ENCODE data around the gene ATXN1. TPM values are rescaled to one million over a fixed set of nuclear protein-coding genes. Genes with fewer than 3 reads are reported as not detected.

Gene ATXN1
- total RNA-seq, 1 experiment from 2014 or later: 6.3 TPM

DNA sequence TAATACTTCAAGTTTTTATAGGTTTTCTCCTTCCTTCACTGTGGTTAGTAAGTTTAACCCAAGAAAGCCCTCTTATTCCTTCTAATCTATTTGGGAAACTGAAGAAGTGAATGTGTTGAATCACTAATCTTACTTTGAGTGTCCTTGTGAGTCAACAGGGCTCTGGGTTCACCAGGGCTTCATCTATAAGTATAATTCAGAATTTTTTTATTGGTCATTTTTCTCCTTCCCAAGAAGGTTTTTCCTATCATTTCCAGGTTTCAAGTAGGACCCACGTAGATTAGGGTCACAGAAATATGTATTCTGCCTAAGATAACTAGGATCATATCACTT, 191.1 kb downstream of the ATXN1 start:
- Histone ChIP-seq H3K27me3 (no peaks in the 10 kb centered on the region), H3K4me3 (no peak overlapping the region), H3K4me1 (no peaks in the 10 kb centered on the region)

GRCh38 chr6:16568128-16568527, 193.1 kb downstream of the ATXN1 start:
- Histone ChIP-seq H3K4me1 (no peaks in the 10 kb centered on the region), H3K36me3 (no peaks in the 10 kb centered on the region), H3K27ac (no peak overlapping the region), H3K9me3 (replicated peaks) (no peaks in the 10 kb centered on the region), H3K4me3 (no peak overlapping the region), H3K27me3 (no peaks in the 10 kb centered on the region)
- no peak for DNase-seq

More for the DNA sequence above, 191.1 kb downstream of the ATXN1 start:
- H3K36me3 ChIP-seq: no peaks in the 10 kb centered on the region
- DNase-seq: no peak
- H3K9me3 ChIP-seq (replicated peaks): no peaks in the 10 kb centered on the region
- H3K27ac ChIP-seq: no peak overlapping the region

DNA sequence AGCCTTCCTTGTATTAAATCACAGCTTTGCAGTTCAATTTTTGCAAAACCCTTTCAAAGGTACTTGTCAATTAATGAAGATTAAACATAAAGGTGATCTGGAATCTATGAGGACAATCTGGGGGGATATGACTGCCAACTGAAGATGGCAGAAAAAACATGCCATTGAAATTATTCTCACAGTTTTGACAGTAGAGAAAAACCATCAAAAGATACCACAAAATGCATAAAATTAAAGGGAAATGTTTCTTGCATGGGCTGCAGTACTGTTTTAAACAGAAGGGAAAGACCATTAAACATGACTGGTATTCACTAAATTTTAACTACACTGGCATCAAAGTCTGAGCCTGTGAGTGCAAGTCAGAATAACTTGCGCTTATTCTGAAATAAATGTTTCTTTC, 194.2 kb downstream of the ATXN1 start:
- DNase-seq: no peak
- Histone ChIP-seq H3K27me3 (no peaks in the 10 kb centered on the region), H3K27ac (no peak overlapping the region), H3K4me1 (no peaks in the 10 kb centered on the region), H3K9me3 (replicated peaks) (no peaks in the 10 kb centered on the region), H3K36me3 (no peaks in the 10 kb centered on the region), H3K4me3 (no peak overlapping the region)

DNA sequence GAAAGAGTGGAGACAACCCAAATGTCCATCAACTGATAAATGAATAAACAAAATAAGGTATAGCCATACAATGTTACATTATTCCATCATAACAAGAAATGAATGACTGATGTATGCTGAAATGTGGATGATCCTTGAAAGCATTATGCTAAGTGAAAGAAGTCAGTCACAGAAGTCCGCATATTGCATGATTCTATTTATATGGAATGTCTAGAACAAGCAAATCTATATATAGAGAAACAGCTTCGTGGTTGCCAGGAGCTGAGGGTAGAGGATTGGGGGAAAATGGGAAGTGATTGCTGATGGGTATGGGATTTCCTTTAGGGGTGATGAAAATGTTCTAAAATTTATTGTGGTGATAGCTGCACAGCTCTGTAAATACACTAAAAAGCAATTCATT, 196.8 kb downstream of the ATXN1 start:
- Histone ChIP-seq H3K27me3 (no peaks in the 10 kb centered on the region), H3K4me3 (no peak overlapping the region), H3K4me1 (no peaks in the 10 kb centered on the region), H3K9me3 (replicated peaks) (no peaks in the 10 kb centered on the region), H3K36me3 (no peaks in the 10 kb centered on the region), H3K27ac (no peak overlapping the region)
- no peak for DNase-seq

GRCh38 chr6:16563628-16564240, 197.5 kb downstream of the ATXN1 start:
- DNase-seq: no peak
- Histone ChIP-seq H3K4me3 (no peak overlapping the region), H3K9me3 (replicated peaks) (no peaks in the 10 kb centered on the region), H3K27ac (no peak overlapping the region), H3K36me3 (no peaks in the 10 kb centered on the region), H3K27me3 (no peaks in the 10 kb centered on the region), H3K4me1 (no peaks in the 10 kb centered on the region)

DNA sequence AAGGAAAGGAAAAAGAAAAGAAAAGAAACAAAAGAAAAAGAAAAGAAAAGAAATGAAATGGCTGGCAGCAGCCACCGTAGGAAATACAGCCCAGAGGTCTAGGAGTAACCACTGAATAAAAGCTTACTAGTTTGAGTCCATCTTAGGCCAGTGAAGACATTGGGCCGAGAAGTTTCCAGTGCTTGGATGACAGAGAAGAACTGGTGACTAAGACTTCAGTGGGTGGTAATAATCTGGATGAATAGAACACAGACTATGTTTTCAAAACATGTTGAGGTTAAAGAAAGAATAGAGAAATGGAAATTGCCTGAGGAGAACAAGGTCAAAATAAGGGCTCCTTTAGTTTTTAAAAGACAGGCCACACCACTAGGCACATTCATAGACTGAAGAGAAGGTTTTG, 198.8 kb downstream of the ATXN1 start:
- Histone ChIP-seq H3K36me3 (no peaks in the 10 kb centered on the region), H3K4me3 (no peak overlapping the region), H3K27ac (no peak overlapping the region), H3K9me3 (replicated peaks) (no peaks in the 10 kb centered on the region), H3K4me1 (no peaks in the 10 kb centered on the region), H3K27me3 (no peaks in the 10 kb centered on the region)
- no peak for DNase-seq

DNA sequence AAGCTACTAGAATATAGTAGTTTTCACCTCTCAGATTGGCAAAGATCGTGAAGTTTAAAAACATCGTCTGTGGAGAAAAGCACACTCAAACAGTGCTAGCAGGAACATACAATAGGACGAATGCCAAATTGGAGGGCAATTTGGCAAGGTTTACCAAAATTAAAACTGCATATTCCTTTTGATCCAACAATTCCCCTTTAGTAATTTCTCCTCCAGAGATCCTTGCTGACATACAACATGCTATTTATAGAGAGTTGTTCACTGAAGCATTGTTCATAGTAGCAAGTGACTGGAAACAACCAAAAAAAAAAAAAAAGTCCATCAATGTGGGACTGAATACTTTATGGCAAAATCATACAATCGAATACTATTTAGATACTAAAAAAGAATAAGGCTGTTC, 202.2 kb downstream of the ATXN1 start:
- no peak for DNase-seq

DNA sequence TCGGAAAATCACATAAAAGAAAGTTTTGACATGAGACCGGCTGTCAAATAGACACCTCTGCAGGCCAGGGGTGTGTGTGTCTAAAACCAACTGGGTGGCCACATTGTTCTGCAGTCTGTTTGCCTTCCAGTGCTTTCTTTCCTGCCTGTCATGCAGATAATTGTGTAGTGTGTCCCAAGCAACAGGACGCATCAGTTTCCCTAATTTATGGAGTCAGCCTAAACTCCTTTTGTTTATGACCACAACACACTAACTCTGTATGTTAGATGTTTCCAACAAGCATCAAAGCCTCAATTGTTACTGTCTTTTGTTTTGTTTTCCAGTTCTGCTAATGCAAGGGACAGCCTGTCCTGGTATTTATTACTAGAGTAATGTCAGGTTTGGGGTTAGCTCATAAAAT, 205.7 kb downstream of the ATXN1 start:
- Histone ChIP-seq H3K9me3 (replicated peaks) (no peaks in the 10 kb centered on the region), H3K27me3 (no peaks in the 10 kb centered on the region), H3K27ac (no peak overlapping the region), H3K4me3 (no peak overlapping the region), H3K36me3 (no peaks in the 10 kb centered on the region), H3K4me1 (no peaks in the 10 kb centered on the region)
- DNase-seq: no peak

More for the DNA sequence above, 202.2 kb downstream of the ATXN1 start:
- Histone ChIP-seq H3K36me3 (no peaks in the 10 kb centered on the region), H3K4me1 (no peaks in the 10 kb centered on the region), H3K27ac (no peak overlapping the region), H3K9me3 (replicated peaks) (no peaks in the 10 kb centered on the region), H3K27me3 (no peaks in the 10 kb centered on the region), H3K4me3 (no peak overlapping the region)

DNA sequence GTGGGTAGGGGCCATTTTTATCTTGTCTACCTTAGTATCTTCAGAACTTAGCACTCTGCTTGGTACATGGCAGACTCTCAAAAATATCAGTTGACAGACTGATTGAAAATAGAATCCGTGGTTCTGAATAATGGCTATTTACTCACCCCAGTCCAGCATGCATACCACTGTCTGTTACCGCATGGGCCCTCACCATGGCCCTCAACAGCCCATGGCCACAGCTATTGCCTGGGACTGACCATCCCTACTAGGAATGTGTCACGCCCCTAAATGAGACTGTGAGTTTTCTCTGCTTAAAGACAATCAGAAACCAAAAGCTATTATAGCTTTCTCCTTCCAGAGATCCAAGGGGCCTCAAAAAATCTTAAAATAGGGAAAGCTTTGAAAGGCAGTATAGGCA, 207.7 kb downstream of the ATXN1 start:
- H3K27me3 ChIP-seq: no peaks in the 10 kb centered on the region
- no peak for DNase-seq
- no peaks in the 10 kb centered on the region for H3K4me1 ChIP-seq
- no peaks in the 10 kb centered on the region for H3K9me3 ChIP-seq (replicated peaks)
- no peak overlapping the region for H3K27ac ChIP-seq
- no peaks in the 10 kb centered on the region for H3K36me3 ChIP-seq
- H3K4me3 ChIP-seq: no peak overlapping the region

- H3K4me1 ChIP-seq: no peaks in the 10 kb centered on the region; the same call in 1 of the 2 replicates
- H3K27me3 ChIP-seq: no peaks in the 10 kb centered on the region
- H3K36me3 ChIP-seq: no peaks in the 10 kb centered on the region
- no peak overlapping the region for H3K27ac ChIP-seq
- no peaks in the 10 kb centered on the region for H3K9me3 ChIP-seq (replicated peaks)
- H3K4me3 ChIP-seq: no peak overlapping the region
- no peak for DNase-seq
These were observed 209.8 kb downstream of the ATXN1 start for GRCh38 chr6:16551466-16551865.

- no peak overlapping the region for H3K4me3 ChIP-seq
- H3K27me3 ChIP-seq: no peaks in the 10 kb centered on the region
- no peaks in the 10 kb centered on the region; the same call in 1 of the 2 replicates for H3K4me1 ChIP-seq
- no peaks in the 10 kb centered on the region for H3K36me3 ChIP-seq
- no peaks in the 10 kb centered on the region for H3K9me3 ChIP-seq (replicated peaks)
- DNase-seq: no peak
- no peak overlapping the region for H3K27ac ChIP-seq
These were observed 213.1 kb downstream of the ATXN1 start for GRCh38 chr6:16548121-16548520.

DNA sequence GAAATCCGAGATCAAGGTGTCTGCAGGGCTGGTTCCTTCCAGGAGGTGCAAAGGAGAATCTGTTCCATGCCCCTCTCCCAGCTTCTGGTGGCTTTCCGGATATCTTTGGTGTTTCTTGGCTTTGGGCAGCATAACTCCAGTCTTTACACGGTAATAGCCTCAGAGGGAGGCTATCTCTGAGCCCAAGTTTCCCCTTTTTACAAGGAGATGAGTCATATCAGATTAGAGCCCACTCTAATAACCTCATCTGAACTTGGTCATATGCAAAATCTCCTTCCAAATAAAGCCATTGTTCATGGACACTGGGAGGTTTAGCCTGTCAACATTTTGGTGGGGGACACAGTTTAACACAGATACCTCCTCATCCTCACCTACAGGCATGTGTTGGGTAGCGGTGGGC, 213.7 kb downstream of the ATXN1 start:
- Histone ChIP-seq H3K4me1 (no peaks in the 10 kb centered on the region; the same call in 1 of the 2 replicates), H3K36me3 (no peaks in the 10 kb centered on the region), H3K27me3 (no peaks in the 10 kb centered on the region), H3K4me3 (no peak overlapping the region), H3K9me3 (replicated peaks) (no peaks in the 10 kb centered on the region), H3K27ac (no peak overlapping the region)
- DNase-seq: no peak

DNA sequence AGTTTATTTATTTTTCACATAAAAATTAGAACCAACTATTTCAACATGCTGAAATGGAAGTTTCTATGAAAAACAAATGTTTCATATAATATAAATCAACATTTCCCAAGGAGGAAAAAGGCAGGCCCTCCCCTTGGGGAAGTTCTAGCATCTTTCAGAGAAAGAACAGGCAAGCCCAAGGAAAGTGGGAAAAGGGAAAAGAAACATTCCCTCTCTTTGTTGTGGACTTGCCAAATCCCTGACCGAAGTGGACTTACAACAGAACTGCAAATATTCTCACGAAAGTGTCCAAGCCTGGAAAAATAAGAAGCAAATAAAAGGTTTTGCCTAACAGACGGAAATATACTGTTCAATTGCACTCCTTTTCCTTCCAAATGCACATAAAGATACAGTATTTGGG, 214.4 kb downstream of the ATXN1 start:
- Histone ChIP-seq H3K4me3 (no peak overlapping the region), H3K4me1 (no peaks in the 10 kb centered on the region; the same call in 1 of the 2 replicates), H3K27me3 (no peaks in the 10 kb centered on the region), H3K9me3 (replicated peaks) (no peaks in the 10 kb centered on the region), H3K36me3 (no peaks in the 10 kb centered on the region), H3K27ac (no peak overlapping the region)
- no peak for DNase-seq

DNA sequence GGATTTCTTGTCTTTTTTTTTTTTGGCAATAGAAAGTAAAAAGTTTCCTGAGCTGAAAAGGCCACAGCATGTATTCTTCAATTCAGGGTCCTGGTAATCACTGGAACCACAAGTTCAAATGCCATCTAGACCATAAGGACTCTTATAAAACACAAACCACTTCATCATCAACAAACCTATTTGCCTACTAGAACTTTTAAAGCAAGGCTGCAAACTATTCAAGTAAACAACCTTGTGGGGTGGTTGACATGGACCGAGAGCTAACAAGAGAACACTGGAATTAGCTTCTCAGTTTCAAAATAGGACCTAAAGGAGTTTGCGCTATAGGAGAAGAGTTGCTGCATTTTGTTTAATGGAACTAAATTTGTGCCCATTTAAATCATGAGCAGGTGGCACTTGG, 215.9 kb downstream of the ATXN1 start:
- H3K4me1 ChIP-seq: no peaks in the 10 kb centered on the region; the same call in 1 of the 2 replicates
- no peak overlapping the region for H3K4me3 ChIP-seq
- no peaks in the 10 kb centered on the region for H3K9me3 ChIP-seq (replicated peaks)
- H3K27me3 ChIP-seq: no peaks in the 10 kb centered on the region
- DNase-seq: no peak
- H3K27ac ChIP-seq: no peak overlapping the region
- H3K36me3 ChIP-seq: no peaks in the 10 kb centered on the region

- H3K9me3 ChIP-seq (replicated peaks): no peaks in the 10 kb centered on the region
- no peaks in the 10 kb centered on the region; the same call in 1 of the 2 replicates for H3K4me1 ChIP-seq
- H3K4me3 ChIP-seq: no peak overlapping the region
- no peaks in the 10 kb centered on the region for H3K27me3 ChIP-seq
- H3K36me3 ChIP-seq: no peaks in the 10 kb centered on the region
- no peak for DNase-seq
- H3K27ac ChIP-seq: no peak overlapping the region
These were observed 216.7 kb downstream of the ATXN1 start for GRCh38 chr6:16544521-16544920.

DNA sequence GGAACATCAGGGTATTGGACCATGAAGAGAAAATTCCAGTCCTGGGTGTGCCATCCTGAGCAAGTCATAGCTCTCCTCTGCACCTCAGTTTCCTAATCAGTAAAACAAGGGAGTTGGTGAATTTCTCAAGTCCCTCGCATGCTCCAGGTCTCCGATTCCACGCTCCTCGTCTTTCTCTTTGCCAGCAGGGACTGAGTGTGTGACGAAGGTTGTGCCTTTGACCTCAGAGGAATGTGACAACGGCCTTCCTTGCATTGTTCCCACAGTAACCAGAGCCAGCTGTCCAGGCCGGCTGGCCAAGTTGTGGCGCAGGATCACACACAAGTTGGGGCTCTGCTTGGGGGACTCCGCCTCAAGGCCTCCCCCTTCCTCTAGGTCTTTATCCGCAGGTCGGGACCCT, 217.3 kb downstream of the ATXN1 start:
- H3K36me3 ChIP-seq: no peaks in the 10 kb centered on the region
- H3K27me3 ChIP-seq: no peaks in the 10 kb centered on the region
- H3K4me1 ChIP-seq: no peaks in the 10 kb centered on the region; the same call in 1 of the 2 replicates
- peak; percentile 5 to 31 for DNase-seq
- H3K4me3 ChIP-seq: no peak overlapping the region
- no peaks in the 10 kb centered on the region for H3K9me3 ChIP-seq (replicated peaks)
- H3K27ac ChIP-seq: no peak overlapping the region

Data from SJCRH30 (cell line).